HG02938 (cell line): ENCODE results near the gene NALCN.
"Not testable (repeated sequence)": the region's sequence is repeated elsewhere in the genome, so short reads cannot be mapped to it uniquely, and the experiment has no call there.

ENCODE experiments used
- ATAC-seq: cut with Tn5 transposase; IDR thresholded peaks from one replicate; pipeline ENCODE4 v1.9.1; 2021; ENCODE audit warnings: mild to moderate bottlenecking, moderate library complexity; ENCODE audit not compliant: unreplicated experiment

NALCN gene

DNA sequence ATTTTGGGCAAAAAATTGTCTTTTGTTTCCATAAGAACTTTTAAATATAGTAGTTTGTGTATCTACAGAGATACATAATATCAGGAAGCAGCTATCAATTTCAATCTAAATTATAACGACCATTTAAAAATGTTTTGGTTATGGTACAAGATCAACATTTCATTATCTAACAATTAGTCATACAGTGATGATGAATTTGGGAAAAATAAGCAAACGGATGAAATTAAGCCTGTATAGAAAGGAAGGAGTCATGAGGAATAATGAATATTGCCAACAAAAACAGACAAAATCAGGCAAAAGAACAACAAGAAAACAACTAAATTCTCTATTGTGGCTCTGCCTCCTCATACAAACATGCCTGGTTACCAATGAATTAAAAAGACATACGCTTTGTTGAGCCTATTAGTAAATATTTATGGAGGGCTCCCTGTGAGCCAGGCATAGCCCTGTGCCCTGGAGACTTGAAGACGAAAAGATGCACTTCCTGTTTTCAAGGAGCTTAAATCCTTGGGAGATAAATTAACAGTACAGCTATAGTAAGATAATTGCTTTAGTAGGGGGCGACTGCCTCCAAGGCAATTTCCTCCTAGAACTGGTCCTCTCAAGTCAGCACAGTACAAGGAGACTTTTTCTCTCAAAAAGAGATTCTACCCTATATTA, 73.0 kb downstream of the NALCN start:
- no peak for ATAC-seq

GRCh38 chr13:101341464-101341863, 74.8 kb downstream of the NALCN start:
- no peak for ATAC-seq

DNA sequence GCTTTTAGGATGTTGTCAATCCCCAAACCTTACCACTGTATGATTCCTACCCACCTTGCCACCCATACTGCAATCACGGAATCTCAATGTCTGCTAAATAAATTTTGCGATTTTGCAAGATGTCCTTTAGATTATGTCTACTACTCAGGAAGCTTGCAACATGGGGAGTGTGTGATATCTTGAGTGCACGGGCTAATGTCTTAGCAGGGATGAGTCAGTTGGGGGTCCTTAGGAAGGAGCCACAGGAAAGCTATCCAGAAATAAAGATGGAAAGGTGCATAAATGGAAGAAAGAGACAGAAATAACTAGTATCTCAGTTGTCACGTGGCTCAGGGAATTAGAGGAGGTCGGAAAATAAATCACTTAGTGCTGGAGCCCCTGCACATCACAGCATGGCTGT, 77.1 kb downstream of the NALCN start:
- no peak for ATAC-seq

- ATAC-seq: no peak
These were observed 83.7 kb downstream of the NALCN start for GRCh38 chr13:101332583-101332982.

DNA sequence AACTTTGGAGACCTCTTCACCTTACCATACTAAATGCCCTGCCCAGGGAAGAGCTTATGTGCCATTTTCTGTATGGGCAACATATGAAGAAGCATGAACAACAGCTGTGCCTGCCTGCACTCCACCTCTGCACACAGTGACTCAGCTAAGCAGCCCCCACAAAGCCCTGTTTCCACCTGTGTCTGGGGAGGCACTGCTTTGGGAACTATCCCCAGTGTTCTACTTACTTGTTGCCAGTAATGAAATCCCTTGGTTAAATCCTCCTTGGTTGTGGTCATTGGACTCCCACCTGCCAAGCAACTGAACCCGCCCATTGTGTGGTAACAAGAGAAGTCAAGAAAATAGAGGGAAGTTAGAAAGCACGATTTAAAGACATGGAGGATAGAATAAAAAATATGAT, 84.6 kb downstream of the NALCN start:
- no peak for ATAC-seq

GRCh38 chr13:101327871-101328270, 88.4 kb downstream of the NALCN start:
- ATAC-seq: no peak

DNA sequence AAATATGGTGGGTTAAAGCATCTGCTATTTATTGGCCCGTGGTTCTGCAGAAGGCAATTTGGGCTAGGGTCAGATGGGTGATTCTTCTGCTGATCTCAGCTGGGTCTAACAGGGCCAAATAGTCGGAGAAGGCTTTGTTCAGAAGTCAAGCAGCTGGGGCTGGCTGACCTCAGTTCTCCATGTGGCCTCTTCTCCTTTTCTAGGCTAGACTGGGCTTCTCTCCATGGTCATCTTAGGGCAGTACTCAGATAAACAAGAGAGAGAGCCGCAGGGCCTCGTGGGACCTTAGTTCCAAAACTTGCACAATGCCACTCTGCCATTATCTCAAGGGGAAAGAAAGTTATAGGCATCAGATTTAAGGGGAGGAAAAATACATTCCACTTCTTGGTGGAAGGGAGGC, 89.6 kb downstream of the NALCN start:
- ATAC-seq: no peak

GRCh38 chr13:101325423-101325822, 90.9 kb downstream of the NALCN start:
- no peak for ATAC-seq

- no peak for ATAC-seq
These were observed 92.7 kb downstream of the NALCN start for GRCh38 chr13:101323601-101324000.

DNA sequence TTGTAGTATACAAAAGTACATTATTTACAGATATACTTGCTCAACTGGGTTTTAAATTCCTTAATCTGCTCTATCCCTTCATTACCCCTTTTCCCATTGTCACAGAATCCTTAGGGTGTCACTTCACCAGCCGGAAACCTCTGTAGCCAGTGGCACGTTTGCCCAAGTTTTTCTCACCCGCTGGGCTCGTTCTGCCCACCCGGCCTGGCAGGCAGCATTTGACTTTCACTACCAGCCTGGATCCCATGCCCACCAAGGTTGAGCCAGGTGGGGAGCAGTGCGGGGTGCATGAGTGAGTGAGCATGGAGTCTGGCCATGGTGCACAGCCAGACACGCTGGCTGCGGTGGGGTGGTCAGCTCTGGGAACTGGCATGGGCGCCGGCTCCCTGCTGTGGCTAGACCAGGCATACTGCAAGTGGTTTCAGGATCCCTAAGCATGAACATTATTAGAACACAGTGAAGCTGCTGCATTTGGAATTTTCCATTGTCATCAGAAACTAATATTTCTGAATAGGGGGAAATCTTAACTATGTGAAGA, 98.3 kb downstream of the NALCN start:
- no peak for ATAC-seq

DNA sequence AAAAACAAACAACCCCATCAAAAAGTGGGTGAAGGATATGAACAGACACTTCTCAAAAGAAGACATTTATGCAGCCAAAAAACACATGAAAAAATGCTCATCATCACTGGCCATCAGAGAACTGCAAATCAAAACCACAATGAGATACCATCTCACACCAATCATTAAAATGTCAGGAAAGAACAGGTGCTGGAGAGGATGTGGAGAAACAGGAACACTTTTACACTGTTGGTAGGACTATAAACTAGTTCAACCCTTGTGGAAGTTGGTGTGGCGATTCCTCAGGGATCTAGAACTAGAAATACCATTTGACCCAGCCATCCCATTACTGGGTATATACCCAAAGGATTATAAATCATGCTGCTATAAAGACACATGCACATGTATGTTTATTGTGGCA, 102.8 kb downstream of the NALCN start:
- ATAC-seq: not testable (repeated sequence)

GRCh38 chr13:101309014-101309619, 107.2 kb downstream of the NALCN start:
- ATAC-seq: no peak

- no peak for ATAC-seq
These were observed 107.9 kb downstream of the NALCN start for GRCh38 chr13:101308247-101309013.

GRCh38 chr13:101307181-101307701, 109.1 kb downstream of the NALCN start:
- no peak for ATAC-seq

GRCh38 chr13:101306773-101307172, 109.5 kb downstream of the NALCN start:
- ATAC-seq: no peak

DNA sequence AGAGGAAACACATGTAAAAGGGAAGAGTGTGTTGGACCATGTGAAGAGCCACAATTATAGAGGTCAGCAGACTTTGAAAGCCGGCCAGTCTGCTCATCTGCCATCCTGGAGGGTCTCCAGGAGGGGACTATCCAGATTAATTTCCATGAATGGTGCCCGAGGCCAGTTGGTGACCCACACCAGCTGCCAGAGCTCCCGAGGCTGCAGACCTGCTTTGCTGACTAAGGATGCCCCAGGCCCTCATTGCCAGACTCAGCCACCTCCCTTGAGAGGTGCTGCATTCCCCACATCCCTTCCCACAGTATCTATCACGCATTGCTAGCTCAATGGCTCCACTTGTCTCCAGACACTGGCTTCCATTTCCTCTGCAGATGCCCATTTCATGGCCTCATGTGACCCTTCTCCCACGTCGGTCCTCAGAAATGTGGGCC, 110.3 kb downstream of the NALCN start:
- ATAC-seq: no peak

- ATAC-seq: no peak
These were observed 112.8 kb downstream of the NALCN start for GRCh38 chr13:101303521-101303920.

DNA sequence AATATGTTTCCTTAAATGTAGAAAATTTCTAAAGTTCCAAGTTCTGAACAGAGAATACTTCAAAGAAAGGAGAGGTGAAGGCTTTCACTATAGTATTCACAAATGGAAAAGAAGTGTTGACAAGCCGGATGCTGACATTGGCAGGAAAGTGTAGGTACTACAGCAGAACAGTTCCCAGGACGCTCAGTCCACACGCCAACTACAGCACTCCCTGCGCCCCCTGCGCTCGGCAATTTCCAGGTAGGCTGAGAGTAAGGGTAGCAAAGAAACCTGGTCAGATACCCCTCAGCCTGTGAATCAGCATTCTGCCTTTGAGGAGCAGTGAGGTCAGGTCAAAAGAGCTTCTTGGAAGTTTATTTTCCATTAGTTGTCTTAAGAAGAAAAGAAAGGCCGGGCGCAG, 115.3 kb downstream of the NALCN start:
- ATAC-seq: no peak

DNA sequence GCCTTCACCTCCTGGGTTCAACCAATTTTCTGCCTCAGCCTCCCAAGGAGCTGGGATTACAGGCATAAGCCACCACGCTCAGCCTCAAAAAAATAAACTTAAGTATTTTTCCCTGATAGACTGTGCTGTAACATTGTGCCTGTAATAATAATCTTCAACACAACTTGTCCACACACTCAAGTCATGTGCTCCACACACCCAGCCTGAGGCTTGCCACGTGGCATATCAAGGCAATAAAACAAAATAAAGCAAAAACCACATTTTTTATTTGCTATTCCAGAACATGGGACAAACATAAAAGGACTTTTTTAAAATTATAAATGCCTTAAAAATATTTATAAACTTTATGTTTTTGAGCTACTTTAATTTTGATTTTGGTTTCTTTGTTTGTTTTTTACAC, 115.8 kb downstream of the NALCN start:
- ATAC-seq: no peak

DNA sequence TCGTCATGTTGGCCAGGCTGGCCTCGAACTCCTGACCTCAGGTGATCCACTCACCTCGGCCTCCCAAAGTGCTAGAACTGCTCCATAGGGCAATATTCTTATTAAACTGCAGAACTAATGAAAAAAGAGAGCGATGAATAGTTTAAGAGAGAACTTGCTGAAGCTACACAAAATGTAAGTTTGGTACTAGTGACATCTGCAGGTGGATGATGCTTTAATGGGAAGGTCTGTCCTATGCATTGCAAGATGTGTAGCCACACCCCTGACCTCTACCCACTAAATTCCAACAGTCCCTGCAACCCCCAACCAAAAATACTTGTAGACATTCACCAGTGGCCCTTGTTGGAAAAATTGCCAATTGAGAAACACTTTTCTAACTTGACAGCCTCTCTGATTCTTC, 117.8 kb downstream of the NALCN start:
- ATAC-seq: no peak

DNA sequence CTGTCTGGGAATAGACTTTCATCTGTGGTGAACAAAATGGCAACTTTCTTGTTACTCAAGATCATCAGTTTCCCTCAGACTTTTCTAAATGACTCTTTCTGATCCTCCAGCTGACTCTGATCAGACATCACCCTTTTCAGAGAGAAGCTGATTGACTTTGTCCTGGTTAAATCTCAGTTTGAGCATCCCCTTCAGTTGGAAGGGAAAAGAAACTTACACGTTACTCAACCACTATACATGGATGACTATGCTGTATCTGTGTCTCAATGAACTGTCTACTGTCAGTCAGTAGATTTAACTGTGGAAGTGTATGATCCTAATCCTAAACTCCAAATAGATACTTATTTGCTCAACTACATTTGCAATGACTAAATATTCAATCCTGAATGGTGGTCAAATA, 118.5 kb downstream of the NALCN start:
- no peak for ATAC-seq

GRCh38 chr13:101292711-101293110, 123.6 kb downstream of the NALCN start:
- no peak for ATAC-seq
